Astrocyte (in vitro differentiated cells and primary cell): ENCODE data around the gene CPLX1. TPM values are rescaled to one million over a fixed set of nuclear protein-coding genes. Genes with fewer than 3 reads are reported as not detected.

Source experiments
- DNase-seq: peaks from one replicate; pipeline ENCODE4 v3.0.0-alpha.2; 2010; ENCODE audit warnings: low read depth
- FAIRE-seq: peaks from 2 replicates; lab custom pipeline; 2011; peaks lifted over from hg19 to GRCh38; lab: Jason Lieb, UNC
- H2AFZ ChIP-seq: 2 replicates; pipeline ENCODE4 v1.6.0; 2012; ENCODE audit warnings: low read depth, low read length, inconsistent platforms
- H3K27ac ChIP-seq: 2 replicates; pipeline ENCODE4 v1.5.1; 2011; ENCODE audit warnings: low read depth, low read length, inconsistent platforms
- H3K27me3 ChIP-seq: 2 replicates; pipeline ENCODE4 v1.6.0; 2011; ENCODE audit warnings: low read length, inconsistent platforms; ENCODE audit not compliant: insufficient read depth
- H3K36me3 ChIP-seq: 2 replicates; pipeline ENCODE4 v1.5.1; 2011; ENCODE audit warnings: low read length, inconsistent platforms; ENCODE audit not compliant: insufficient read depth
- H3K4me1 ChIP-seq: 2 replicates; pipeline ENCODE4 v1.5.1; 2011; ENCODE audit warnings: low read length, inconsistent platforms; ENCODE audit not compliant: insufficient read depth
- H3K4me2 ChIP-seq: 2 replicates; pipeline ENCODE4 v1.6.0; 2012; ENCODE audit warnings: low read length, inconsistent platforms
- H3K4me3 ChIP-seq: 2 replicates; pipeline ENCODE4 v1.5.1; 2011; ENCODE audit warnings: low read depth, mild to moderate bottlenecking, low read length, inconsistent platforms; ENCODE audit not compliant: insufficient read depth
- H3K79me2 ChIP-seq: 2 replicates; pipeline ENCODE4 v1.6.0; 2012; ENCODE audit warnings: mild to moderate bottlenecking, low read length, inconsistent platforms; ENCODE audit not compliant: insufficient read depth
- H3K9ac ChIP-seq: 2 replicates; pipeline ENCODE4 v1.6.0; 2012; ENCODE audit warnings: mild to moderate bottlenecking, low read length, inconsistent platforms
- H3K9me3 ChIP-seq: 2 replicates; pipeline ENCODE4 v1.5.1; 2012; ENCODE audit warnings: low read depth, mild to moderate bottlenecking, low read length, inconsistent platforms; ENCODE audit not compliant: insufficient read depth
- H4K20me1 ChIP-seq: 2 replicates; pipeline ENCODE4 v1.6.0; 2012; ENCODE audit warnings: low read length, inconsistent platforms; ENCODE audit not compliant: insufficient read depth
- H3K27ac Mint-ChIP-seq: one replicate; pipeline ENCODE4 v1.8.0; 2021; ENCODE audit warnings: mild to moderate bottlenecking, mixed read lengths; ENCODE audit not compliant: unreplicated experiment
- H3K27me3 Mint-ChIP-seq: one replicate; pipeline ENCODE4 v1.8.0; 2021; ENCODE audit warnings: low read depth, mixed read lengths; ENCODE audit not compliant: unreplicated experiment
- H3K36me3 Mint-ChIP-seq: one replicate; pipeline ENCODE4 v1.8.0; 2021; ENCODE audit warnings: low read depth, mixed read lengths; ENCODE audit not compliant: unreplicated experiment
- H3K4me1 Mint-ChIP-seq: one replicate; pipeline ENCODE4 v1.8.0; 2021; ENCODE audit warnings: low read depth, mixed read lengths; ENCODE audit not compliant: unreplicated experiment
- H3K4me3 Mint-ChIP-seq: one replicate; pipeline ENCODE4 v1.8.0; 2021; ENCODE audit warnings: mild to moderate bottlenecking, moderate library complexity, mixed read lengths; ENCODE audit not compliant: unreplicated experiment
- H3K9me3 Mint-ChIP-seq: one replicate; pipeline ENCODE4 v1.8.0; 2021; ENCODE audit warnings: mild to moderate bottlenecking, mixed read lengths; ENCODE audit not compliant: unreplicated experiment
- CTCF ChIP-seq: IDR thresholded peaks from 2 replicates; pipeline ENCODE4 v1.5.1; 2011; ENCODE audit warnings: low read depth, mild to moderate bottlenecking, inconsistent platforms, low read length, moderate library complexity; ENCODE audit not compliant: insufficient read depth
- EZH2 ChIP-seq: IDR thresholded peaks from 2 replicates; pipeline ENCODE4 v1.6.1; 2012; ENCODE audit warnings: mild to moderate bottlenecking, low read length, inconsistent platforms; ENCODE audit not compliant: insufficient read depth
- total RNA-seq: library from RNA; stranded (reverse); gene quantifications from 2 replicates; pipeline ENCODE4 v1.2.1, GENCODE V29; 2021

The CPLX1 gene
- total RNA-seq, 1 donor from 2014 or later: 1.9 TPM

GRCh38 chr4:771464-771863, 54.5 kb downstream of the CPLX1 start:
- H4K20me1 ChIP-seq: peaks cover 98% of the 10 kb centered on the region
- Mint-ChIP-seq H3K27me3 (no peaks in the 10 kb centered on the region), H3K36me3 (peaks cover 24% of the 10 kb centered on the region), H3K9me3 (peaks cover 3% of the 10 kb centered on the region), H3K4me1 (peaks cover 30% of the 10 kb centered on the region), H3K4me3 (no peak overlapping the region), H3K27ac (no peak overlapping the region)
- peaks cover 42% of the 10 kb centered on the region for H3K36me3 ChIP-seq
- no peak overlapping the region for H3K4me3 ChIP-seq
- H3K9ac ChIP-seq: no peak overlapping the region
- no peak overlapping the region for H3K4me2 ChIP-seq
- no peak for TF ChIP-seq EZH2
- TF ChIP-seq CTCF: no peak
- no peak overlapping the region for H3K27ac ChIP-seq
- no peak overlapping the region for H2AFZ ChIP-seq
- peaks cover 94% of the 10 kb centered on the region for H3K79me2 ChIP-seq
- H3K9me3 ChIP-seq: no peaks in the 10 kb centered on the region
- no peaks in the 10 kb centered on the region for H3K27me3 ChIP-seq
- no peak for FAIRE-seq
- no peak for DNase-seq
- H3K4me1 ChIP-seq: no peaks in the 10 kb centered on the region

- peaks cover 14% of the 10 kb centered on the region for H3K36me3 Mint-ChIP-seq
- H3K9me3 ChIP-seq: no peaks in the 10 kb centered on the region
- no peaks in the 10 kb centered on the region for H3K27me3 ChIP-seq
- H2AFZ ChIP-seq: no peak overlapping the region
- peaks cover 98% of the 10 kb centered on the region for H4K20me1 ChIP-seq
- H3K27me3 Mint-ChIP-seq: no peaks in the 10 kb centered on the region
- H3K27ac Mint-ChIP-seq: peak overlapping the region; percentile 73
- no peak overlapping the region for H3K4me3 ChIP-seq
- H3K4me1 ChIP-seq: peaks cover 8% of the 10 kb centered on the region
- peaks cover 37% of the 10 kb centered on the region for H3K4me1 Mint-ChIP-seq
- H3K79me2 ChIP-seq: peaks cover 80% of the 10 kb centered on the region
- H3K9me3 Mint-ChIP-seq: no peaks in the 10 kb centered on the region
- FAIRE-seq (no peak), DNase-seq (no peak)
- peaks cover 35% of the 10 kb centered on the region for H3K36me3 ChIP-seq
- H3K4me3 Mint-ChIP-seq: no peak overlapping the region
- H3K27ac ChIP-seq: no peak overlapping the region
- H3K4me2 ChIP-seq: no peak overlapping the region
- H3K9ac ChIP-seq: no peak overlapping the region
- no peak for TF ChIP-seq EZH2
- TF ChIP-seq CTCF: no peak
These were observed 55.9 kb downstream of the CPLX1 start for GRCh38 chr4:770022-770421.

- no peak overlapping the region for H3K27ac ChIP-seq
- TF ChIP-seq CTCF (no peak), EZH2 (no peak)
- H3K4me2 ChIP-seq: no peak overlapping the region
- Mint-ChIP-seq H3K4me1 (peaks cover 37% of the 10 kb centered on the region), H3K4me3 (no peak overlapping the region), H3K27me3 (no peaks in the 10 kb centered on the region), H3K36me3 (peaks cover 10% of the 10 kb centered on the region), H3K27ac (no peak overlapping the region), H3K9me3 (no peaks in the 10 kb centered on the region)
- no peak overlapping the region for H3K9ac ChIP-seq
- no peak overlapping the region for H3K4me3 ChIP-seq
- H2AFZ ChIP-seq: no peak overlapping the region
- FAIRE-seq: no peak
- peaks cover 8% of the 10 kb centered on the region for H3K4me1 ChIP-seq
- DNase-seq: no peak
- H3K9me3 ChIP-seq: no peaks in the 10 kb centered on the region
- peaks cover 74% of the 10 kb centered on the region for H3K79me2 ChIP-seq
- peaks cover 31% of the 10 kb centered on the region for H3K36me3 ChIP-seq
- peaks cover 98% of the 10 kb centered on the region for H4K20me1 ChIP-seq
- H3K27me3 ChIP-seq: no peaks in the 10 kb centered on the region
These were observed 56.4 kb downstream of the CPLX1 start for GRCh38 chr4:769511-769910.
